SKM-1 (cell line): ENCODE data around the gene IDUA.

Experiments
- DNase-seq: peaks from one replicate; lab custom pipeline; 2025; ENCODE audit not compliant: unreplicated experiment; lab: John Stamatoyannopoulos, UW

IDUA gene

DNA sequence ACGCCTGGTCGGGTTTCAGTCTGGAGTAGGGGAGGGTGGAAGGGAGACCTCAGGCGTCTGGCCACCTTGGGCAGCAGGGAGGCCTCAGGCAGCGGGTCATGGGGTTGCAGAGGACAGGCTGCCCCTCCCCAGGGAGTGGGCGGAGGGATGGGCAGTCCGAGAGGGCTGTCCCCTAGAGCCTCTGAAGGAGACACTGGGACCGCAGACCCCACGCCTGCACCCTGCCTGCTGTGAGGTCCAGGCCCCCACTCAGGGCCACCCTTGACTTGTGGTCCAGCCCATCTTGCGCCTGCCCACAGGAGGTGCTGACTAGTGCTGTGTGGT is 41.0 kb downstream of the IDUA start:
- DNase-seq = no peak

DNA sequence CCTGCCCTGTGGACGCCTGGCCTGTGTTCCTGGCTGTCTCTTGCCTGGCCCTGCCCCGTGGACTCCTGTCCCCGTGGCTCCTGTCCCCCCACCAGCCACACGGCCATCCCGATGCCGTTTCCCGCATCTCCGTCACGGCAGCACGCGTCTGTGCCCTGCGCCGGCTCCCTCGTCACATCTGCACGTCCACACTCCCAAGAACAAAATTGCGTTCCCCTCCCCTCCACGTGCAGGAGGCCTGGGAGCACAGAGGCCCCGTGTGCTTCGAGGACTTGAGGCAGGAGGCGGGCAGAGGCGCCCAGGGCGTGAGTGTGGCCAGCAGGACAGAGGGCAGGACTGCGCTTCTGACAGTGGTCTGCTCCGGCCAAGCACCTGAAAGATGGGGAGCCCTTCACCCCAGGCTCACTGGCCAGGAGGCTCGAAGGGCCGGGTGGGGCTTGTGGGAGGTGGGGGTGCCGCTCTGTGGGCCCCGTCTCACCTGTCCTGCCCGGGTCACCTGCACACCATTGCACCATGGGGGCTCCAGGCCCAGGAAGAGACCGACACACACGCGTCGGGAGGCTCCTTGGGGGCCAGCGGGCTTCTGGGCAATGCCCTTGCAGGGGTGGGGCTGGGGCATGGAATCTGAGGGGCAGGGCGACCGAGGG is 41.9 kb downstream of the IDUA start:
- no peak for DNase-seq

DNA sequence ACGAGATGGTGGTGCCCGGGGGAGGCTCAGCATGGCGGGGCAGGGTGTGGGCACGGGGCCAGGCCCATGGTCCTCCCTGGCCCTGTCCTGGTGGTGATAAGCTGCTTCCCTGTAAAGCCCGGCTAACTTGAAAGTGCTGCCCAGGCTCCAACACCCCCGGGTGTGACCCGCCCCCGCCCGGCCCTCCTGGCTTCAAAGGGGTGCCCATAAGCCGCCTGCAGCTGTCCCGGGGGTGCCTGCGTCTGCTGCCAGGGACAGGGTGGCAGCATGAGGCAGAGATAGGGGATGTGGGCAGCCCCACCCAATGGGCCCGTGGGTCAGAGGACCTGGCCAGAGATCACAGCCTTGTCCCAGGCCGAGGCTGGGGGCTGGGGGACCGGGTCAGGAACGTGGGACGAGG is 42.7 kb downstream of the IDUA start:
- no peak for DNase-seq

DNA sequence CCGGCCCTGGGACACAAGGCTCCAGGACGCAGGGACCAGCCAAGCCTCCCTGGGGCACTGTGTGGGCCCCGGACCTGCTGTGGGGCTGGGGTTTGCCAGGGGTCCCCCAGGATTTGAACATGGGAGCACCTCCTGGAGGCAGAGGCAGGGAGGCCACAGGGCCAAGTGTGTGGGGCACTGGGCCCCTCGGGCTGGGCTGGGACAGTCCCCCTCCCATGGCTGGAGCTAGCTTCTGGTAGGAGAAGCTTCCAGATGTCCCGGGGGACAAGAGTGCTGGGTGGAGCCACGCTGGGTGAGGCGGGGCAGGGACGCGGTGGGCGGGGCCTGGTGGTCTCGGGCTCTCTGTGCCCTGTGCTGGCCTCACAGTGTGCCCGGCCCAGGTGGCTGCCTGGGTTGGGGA is 43.2 kb downstream of the IDUA start:
- no peak for DNase-seq

DNA sequence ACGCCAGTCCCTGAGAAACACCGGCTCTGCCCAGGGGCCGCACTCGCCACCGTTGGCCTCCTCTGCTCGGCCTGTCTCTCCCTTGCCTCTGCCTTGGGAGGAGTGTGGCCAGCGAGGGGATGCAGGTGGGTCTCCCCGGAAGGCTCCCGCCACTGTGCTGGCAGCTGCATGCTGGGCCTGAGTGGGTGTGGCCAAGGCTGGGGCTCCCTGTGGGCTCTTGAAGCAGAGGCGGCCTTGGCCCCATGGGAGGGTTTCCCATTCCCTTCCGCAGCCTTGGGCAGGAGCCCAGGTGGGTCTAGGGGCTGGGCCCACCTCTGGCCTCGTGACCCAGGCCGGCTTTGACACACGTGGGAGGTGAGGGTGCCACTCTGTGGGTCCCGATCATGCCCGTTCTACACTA is 43.7 kb downstream of the IDUA start:
- no peak for DNase-seq

DNA sequence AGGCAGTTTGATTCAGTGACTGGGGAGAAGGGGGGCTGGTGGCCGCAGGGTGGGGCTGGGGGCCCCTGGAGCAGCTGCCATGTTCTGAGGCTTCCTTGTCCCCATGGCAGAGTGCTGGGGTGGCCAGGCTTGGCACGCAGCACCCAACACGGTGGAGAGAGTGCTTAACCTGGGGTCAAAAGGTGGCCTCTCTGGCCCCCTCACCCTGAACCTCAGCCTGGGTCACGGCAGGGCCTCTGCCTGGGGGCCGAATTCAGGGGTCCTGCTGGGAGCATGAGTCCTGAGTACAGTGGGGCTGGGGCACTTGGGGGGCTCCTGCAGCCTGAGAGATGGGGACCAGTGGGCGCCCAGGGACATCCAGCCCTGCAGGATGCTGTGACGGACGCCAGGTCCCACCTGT is 44.5 kb downstream of the IDUA start:
- DNase-seq = no peak

DNA sequence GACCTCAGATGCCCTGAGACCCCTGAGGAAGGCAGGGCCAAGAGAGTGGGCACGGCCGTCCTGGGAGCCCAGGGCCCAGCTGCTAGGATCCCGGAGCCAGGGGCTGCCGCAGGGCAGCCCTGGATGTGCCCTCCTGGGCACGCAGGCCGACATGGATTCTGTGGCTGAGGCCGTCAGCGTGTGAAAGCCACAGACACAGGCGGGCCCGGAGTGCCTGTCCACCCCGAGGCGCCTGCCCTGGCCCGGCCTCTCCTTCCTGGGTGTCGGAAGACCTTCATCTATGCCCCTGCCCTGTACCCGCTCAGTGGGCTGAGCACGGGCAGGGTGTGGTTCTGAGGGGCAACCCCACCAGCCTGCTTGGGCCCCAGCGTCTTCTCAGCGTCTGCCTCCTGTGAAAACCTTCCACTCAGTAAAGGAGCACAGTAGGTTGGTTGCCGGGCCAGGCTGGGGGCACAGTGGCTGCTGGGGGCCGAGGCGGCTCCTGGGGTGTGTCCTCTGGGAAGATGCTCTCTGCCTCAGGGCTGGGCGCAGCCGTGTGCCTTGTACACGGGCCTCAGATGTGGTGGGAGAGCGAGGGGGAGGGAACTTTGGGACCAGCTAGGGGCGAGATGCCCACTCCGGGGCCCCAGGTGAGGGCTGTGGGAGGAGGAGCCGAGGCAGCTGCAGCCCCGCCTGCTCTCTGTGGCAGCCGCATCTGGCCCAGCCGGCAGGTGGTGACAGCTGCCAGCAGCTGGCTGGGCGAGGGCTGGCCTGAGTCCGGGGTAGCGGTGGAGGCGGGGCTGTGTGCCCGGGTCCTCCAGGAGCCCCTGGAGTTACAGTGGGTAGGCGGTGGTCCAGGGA is 45.3 kb downstream of the IDUA start:
- DNase-seq = no peak

DNA sequence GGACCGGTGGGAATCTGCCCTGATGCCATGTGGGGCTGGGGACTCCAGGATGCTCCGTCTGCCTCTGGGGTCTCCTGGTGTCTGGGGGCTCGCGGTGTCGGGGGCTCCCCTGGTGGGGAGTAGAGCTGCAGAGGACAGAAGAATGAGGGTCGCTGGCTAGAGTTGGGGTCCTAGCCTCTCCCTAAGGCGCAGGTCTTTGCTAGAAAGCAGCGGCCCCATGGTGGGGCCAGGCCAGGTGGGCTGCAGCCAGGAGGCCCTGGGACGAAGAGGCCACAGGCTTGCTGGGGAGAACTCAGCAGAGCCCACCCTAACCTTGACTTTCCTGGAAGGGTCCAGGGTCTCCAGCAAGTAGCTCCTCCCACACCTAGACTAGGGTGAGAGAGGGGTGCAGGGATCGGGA is 46.0 kb downstream of the IDUA start:
- no peak for DNase-seq

DNA sequence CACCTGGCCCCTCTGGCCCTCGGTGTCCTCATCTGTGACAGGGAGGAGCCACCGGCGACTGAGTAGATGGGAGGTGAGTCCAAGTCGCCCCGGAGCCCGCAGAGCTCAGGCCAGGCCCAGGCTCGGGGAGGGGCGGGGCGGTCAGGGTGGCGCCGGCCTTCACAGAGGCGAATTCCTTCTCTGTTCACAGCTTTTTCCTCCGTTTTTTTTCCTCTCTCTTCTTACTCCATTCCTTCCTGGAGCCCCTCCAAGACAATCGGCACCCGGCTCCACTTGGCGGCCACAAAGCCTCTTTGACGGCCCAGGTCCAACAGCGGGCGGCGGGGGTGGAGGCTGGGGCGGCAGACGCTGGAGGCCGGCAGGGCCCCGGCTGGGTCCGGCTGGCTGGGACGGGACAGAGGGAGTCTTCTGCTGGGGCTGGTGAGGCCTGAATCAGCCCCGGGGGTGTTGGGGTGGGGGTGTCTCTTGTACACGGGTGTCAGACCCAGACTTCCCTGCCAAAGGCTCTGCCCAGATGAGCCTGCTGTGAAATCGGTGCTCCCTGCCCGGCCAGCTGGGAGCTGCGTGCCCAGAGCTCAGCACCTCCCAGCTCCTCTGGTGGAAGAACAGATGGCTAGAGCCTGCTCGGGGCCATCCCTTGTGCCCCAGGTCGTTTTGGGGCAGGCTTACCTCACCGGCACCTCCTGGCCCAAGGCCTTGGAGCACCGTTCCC is 47.2 kb downstream of the IDUA start:
- no peak for DNase-seq

DNA sequence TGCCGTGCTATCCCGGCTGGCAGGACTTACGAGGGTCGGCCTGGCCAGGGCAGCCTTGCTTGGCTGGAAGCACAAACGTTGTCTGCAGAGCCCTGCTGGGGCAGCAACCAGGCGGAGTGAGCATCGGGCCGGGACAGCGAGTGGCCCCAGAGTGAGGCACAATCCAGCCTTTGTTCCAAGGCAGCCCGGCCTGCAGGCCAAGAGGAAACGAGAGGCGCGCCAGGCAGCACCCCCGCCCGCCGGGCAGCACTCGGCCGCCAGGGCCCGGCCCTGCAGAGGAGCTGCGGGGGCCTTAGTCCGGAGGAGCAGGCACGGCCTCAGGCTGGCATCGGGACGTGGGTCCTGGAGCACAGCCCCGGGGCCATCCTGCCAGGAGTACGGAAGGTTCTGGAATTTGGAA is 48.7 kb downstream of the IDUA start:
- no peak for DNase-seq

DNA sequence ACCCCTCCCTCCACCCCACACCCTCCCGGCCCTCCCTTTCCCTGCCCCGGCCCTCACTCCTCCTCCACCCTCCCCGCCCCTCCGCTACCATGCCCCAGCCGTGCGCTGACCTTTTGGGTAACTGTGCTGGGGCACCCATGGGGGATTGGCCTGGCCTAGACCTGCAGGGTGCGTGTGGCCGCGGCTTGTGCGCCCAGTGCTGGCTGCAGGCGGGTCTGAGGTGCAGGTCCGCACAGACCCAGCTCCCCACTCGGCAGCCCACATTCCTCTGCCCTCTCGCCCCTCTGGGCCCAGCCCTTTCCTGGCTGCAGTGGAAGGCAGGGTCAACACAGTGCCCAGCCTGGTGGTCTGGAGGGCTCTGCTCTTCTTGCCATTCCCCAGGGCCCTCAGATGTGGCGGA is 49.3 kb downstream of the IDUA start:
- no peak for DNase-seq

DNA sequence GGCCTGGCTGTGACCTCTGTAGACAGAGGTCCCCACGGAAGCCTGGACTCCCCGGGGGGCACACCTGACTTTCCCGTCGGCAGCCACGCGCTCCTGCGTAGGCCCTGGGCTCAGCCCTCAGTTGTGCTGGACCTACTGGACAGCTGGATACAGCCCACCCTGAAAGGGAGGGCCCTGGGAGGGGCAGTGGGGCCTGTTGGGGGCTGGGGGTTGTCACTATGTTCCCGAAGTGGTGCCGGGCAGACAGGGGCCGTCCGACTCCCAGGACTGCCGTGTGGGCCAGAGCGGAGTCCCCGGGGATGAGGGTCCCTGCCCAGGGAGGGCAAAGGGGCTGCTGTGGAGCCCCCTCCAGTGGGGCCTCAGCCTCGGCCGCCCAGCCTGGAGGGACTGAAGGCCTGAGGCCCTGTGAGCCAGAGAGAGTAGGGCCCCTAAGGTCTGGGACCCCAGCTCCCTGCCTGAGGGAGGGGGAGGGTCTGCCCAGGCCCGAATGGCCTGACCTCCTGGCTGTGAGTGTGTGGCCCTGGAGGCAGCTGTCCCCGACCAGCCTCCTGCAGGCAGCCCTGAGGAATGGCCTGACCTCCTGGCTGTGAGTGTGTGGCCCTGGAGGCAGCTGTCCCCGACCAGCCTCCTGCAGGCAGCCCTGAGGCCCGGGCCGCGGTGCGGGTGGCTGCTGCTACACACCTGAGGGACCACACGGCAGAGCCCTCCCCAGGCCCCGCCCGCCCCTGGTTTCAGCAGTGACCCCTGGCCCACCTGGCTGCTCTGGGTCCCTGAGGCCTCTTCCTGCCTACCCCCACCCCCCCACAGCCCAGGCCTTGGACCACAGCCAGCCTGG is 50.3 kb downstream of the IDUA start:
- DNase-seq = no peak

DNA sequence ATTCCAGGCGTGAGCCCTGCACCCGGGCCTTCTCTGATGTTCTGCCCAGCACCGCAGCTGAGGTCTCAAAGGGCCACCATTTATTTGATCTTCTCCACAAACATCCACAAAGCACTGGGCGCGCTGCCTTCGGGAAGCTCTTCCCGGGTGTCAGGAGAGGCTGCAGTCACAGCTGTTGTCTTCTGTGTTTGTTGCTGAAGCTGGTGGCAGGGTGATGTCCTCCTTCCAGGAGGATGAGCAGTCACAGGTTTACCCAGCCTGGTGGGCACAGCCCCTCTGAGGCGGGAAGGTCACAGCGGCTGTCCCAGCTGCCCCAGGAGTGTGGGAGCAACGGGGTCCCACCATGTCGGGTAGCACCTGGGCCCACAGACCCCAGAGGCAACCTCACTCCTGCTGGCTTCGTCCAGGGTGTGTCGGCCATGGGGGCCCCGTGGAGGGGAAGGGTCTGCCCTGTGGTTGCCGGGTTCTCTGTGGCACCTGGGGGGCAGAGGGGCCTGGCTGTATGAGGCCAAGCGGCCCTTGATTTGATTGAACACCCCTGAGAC is 52.2 kb downstream of the IDUA start:
- no peak for DNase-seq

DNA sequence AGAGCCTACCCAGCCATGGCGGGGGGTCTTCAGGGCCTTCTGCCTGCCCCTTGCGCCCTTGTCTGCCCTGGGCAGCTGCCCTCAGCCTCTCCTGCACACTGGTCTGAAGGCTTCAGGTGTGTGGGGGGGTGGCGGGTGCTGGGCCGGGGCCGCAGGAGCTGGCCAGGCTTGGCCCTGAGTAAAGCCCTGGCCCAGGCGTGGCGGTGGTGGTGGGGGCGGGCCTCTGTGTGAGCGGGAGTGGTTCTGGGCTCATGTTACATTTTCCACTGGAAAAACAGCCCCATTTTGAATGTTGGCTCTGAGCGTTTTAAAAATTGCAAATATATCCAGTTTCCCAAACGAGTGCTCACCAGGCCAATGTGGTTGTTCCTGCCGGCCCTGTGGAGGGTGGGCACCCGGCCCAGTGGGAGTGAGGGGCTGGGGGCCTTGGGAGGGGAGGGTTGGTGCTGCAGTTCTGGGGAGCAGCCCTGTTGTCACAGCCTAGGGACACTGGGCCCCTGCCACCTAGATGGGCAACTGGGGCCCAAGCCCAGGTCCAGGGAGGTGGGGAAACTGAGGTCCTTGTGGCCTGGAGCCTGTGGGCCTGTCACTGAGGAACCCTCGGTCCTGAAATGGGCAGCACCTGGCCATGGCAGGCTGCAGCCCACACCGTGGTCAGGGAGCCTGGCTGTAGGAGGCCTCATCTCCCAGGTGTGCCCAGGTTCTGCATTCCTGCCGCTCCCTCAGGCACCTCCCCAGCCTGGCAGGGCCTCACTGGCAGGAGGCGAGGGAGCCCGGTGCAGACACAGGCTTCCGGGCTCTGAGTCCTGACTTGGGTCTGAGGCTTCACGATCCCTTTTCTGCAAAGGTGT is 52.9 kb downstream of the IDUA start:
- no peak for DNase-seq

DNA sequence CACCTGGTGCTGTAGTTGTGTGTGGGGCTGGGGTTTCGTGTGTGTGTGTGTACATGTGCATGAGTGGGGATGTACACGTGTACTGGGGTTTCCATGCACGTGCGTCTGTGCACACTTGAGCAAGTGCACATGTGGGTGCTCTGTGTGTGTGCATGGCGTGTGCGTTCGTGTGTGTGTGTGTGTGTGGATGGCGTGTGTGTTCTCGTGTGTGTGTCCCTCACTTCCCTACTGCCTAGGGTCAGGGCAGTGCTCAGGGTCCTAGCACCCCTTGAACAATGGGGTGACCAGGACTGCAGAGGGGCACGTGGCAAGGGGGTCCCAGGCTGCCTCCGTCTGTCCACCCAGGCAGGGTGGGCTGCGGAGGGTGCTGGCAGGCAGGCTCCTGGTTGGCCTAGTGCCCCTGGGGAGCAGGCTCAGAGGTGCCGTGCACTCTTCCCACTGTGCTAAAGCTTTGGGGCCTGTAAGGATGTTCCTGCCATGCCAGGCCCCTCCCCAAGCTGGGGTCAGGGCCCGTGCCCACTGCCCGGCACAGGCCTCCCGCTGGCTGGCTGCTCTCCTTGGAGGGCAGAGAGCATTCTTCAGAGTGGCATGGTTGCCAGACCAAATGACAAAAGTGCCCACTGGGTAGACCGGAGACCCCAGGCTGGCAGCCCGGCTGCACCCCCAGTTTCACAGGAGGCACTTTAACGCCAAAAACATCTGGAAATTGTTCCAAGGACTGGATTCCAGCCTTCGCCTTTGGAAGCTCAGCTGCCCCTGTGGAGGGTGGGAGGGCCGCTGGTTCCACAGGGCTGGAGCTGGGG is 53.7 kb downstream of the IDUA start:
- no peak for DNase-seq

DNA sequence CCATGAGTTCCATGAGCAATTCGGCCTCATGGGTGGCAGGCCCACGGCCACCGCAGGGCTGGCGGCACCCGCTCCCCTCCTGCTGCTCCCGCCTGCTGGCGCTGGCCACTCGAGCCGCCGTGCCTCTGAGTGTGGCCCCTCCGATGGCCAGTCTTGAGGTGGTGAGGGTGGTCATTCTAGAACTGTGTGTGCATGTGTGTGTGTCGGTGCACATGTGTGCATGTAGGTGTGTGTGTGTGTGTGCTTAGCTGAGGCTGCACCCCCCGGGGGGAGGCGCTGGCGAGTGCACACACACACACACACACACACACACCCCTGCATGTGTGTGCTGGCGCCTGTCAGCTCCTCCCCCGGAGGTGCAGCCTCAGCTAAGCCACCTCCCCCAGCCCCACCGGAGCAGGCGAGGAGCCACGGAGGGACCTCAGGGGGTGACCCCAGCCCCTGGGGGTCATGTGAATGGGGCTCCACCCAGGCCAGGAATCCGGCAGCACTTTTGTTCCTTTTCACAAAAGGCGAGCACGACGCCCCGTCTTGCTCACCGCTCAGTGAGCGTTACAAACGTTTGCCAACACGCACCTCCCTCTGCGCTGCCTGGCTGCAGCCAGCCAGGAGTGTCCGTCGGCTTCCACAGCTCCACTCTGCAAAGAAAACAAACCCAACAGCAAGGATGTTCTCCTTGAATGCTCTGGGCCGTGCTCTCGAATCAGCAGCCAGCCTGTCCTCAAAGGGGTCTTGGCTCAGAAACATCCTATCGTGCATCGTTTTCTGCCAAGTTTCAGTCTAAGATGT is 54.5 kb downstream of the IDUA start:
- DNase-seq = no peak

DNA sequence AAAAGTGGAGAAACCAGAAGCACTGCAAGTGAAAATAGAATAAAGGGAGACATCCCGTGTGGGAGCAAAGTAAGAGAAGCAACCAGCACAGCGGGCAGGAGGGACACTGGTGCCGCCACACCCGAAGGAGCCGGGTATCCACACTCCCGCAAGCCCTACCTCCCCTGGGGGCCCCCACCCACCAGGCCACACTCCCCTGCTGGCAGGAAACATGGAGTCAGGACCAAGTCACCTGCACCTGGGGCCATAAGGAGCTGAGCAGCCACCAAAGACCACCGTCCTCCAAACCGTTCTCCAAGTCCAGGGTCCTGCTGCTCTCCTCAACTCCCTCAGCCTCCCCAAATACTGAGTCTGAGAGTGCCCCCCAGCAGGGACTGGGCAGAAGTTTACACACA is 55.1 kb downstream of the IDUA start:
- no peak for DNase-seq

DNA sequence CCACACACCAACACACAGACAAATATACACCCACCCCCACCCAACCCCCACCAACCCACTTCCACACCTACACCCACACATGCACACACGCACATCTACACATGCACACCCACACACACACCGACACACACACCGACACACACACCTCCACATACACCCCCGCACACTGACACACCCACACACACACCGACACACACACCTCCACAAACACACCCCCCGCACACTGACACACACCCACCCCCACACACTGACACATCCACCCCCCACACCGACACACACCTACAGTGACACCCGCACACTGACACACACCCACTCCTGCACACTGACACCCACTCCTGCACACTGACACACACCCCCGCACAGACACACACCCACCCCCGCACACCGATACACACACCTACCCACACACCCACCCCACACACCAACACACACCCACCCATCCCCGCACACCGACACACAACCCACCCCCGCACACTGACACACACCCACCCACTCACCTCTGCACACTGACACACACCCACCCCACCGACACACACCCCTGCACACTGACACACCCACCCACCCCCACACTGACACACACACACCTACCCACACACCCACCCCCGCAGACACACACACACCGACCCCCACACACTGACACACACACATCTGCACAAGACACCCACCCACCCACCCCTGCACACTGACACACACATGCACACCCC is 55.7 kb downstream of the IDUA start:
- no peak for DNase-seq
